ENCODE measurements around the gene CMTM1.

Gene CMTM1

GRCh38 chr16:66603537-66604375 lies 37.5 kb downstream of the CMTM1 start:
- peaks cover 10% of the 10 kb centered on the region for H3K36me3 ChIP-seq
- H3K27ac ChIP-seq = peak overlapping the region; percentile 86
- peak; percentile 74 for DNase-seq
- TF ChIP-seq CTCF (IDR thresholded peaks at IDR 0.05; ENCODE audit: low read depth, low read length) = no peak
- H3K27me3 ChIP-seq (ENCODE audit: insufficient read depth, low read depth, severe bottlenecking) = no peaks in the 10 kb centered on the region
- H3K9me3 ChIP-seq (ENCODE audit: severe bottlenecking) = peaks cover 4% of the 10 kb centered on the region
- H3K4me3 ChIP-seq (ENCODE audit: low read depth, low read length) = peak overlapping the region; percentile 74

GRCh38 chr16:66604376-66605176 lies 38.3 kb downstream of the CMTM1 start, which contains the start of gene CMTM3:
TSS of gene CMTM3 (plus strand) at chr16:66604704. CDS start at chr16:66604806, 102 bp downstream.
- Histone ChIP-seq H3K27ac (peak within 1 kb of the TSS; percentile 86), H3K4me3 (ENCODE audit: low read depth, low read length) (peak within 1 kb of the TSS; percentile 74), H3K9me3 (ENCODE audit: severe bottlenecking) (peaks cover 4% of the 10 kb centered on the region), H3K36me3 (peaks cover 17% of the 10 kb centered on the region), H3K27me3 (ENCODE audit: insufficient read depth, low read depth, severe bottlenecking) (no peaks in the 10 kb centered on the region)
- TF ChIP-seq CTCF (IDR thresholded peaks at IDR 0.05; ENCODE audit: low read depth, low read length) = peak; percentile 66
- peak; percentile 77 for DNase-seq

GRCh38 chr16:66605177-66605978 lies 39.1 kb downstream of the CMTM1 start:
- H3K36me3 ChIP-seq = peaks cover 25% of the 10 kb centered on the region
- peaks cover 4% of the 10 kb centered on the region for H3K9me3 ChIP-seq (ENCODE audit: severe bottlenecking)
- H3K27me3 ChIP-seq (ENCODE audit: insufficient read depth, low read depth, severe bottlenecking) = no peaks in the 10 kb centered on the region
- TF ChIP-seq CTCF (IDR thresholded peaks at IDR 0.05; ENCODE audit: low read depth, low read length) = no peak
- peak overlapping the region; percentile 74 for H3K4me3 ChIP-seq (ENCODE audit: low read depth, low read length)
- H3K27ac ChIP-seq = peak overlapping the region; percentile 86
- DNase-seq = peak; percentile 48

GRCh38 chr16:66605979-66606751 lies 39.9 kb downstream of the CMTM1 start:
- Histone ChIP-seq H3K9me3 (ENCODE audit: severe bottlenecking) (peaks cover 4% of the 10 kb centered on the region), H3K27ac (peak overlapping the region; percentile 86), H3K36me3 (peaks cover 33% of the 10 kb centered on the region), H3K27me3 (ENCODE audit: insufficient read depth, low read depth, severe bottlenecking) (no peaks in the 10 kb centered on the region), H3K4me3 (ENCODE audit: low read depth, low read length) (peak overlapping the region; percentile 74)
- no peak for TF ChIP-seq CTCF (IDR thresholded peaks at IDR 0.05; ENCODE audit: low read depth, low read length)
- DNase-seq = peak; percentile 82
